HCT116 (cell line): ENCODE results near the gene C2orf80.

Source experiments
- CEBPB ChIP-seq: IDR thresholded peaks from 2 replicates; pipeline ENCODE4 v1.6.1; 2012; ENCODE audit warnings: low read depth
- CTCF ChIP-seq, 3 experiments: fragments of 200-600 bp in 1 of 3; sonication (generic) in 1 of 3; IDR thresholded peaks in 2 of 3; conservative IDR thresholded peaks in 1 of 3; 2 replicates each; pipeline ENCODE4 v1.5.1; 2012 to 2017; ENCODE audit warnings: low read depth in 2 of 3, low read length in 2 of 3, antibody characterized with exemption in 1 of 3, borderline replicate concordance in 1 of 3, control low read depth in 1 of 3, mild to moderate bottlenecking in 1 of 3, mixed read lengths in 1 of 3, mixed run types in 1 of 3, moderate library complexity in 1 of 3; ENCODE audit not compliant: insufficient read depth in 1 of 3
- EZH2 ChIP-seq: fragments of 200-600 bp; sonication (generic); IDR thresholded peaks from 2 replicates; pipeline ENCODE4 v1.6.1; 2017; ENCODE audit warnings: antibody characterized with exemption, mixed run types
- POLR2A ChIP-seq: IDR thresholded peaks from 2 replicates; pipeline ENCODE4 v1.7.0; 2011; ENCODE audit warnings: borderline replicate concordance; ENCODE audit not compliant: insufficient read depth, insufficient read length; ENCODE audit errors: extremely low read depth
- POLR2AphosphoS5 ChIP-seq: IDR thresholded peaks from 2 replicates; pipeline ENCODE4 v1.6.1; 2011; ENCODE audit warnings: mild to moderate bottlenecking, low read depth, low read length, moderate library complexity
- RAD21 ChIP-seq: IDR thresholded peaks from 2 replicates; pipeline ENCODE4 v1.6.1; 2012; ENCODE audit warnings: low read depth, mild to moderate bottlenecking
- SP1 ChIP-seq: IDR thresholded peaks from 2 replicates; pipeline ENCODE4 v1.6.1; 2012; ENCODE audit warnings: low read depth
- TF ChIP-seq, protein P1 (sequence below): IDR thresholded peaks from 2 replicates; pipeline ENCODE4 v1.6.1; 2012; ENCODE audit warnings: low read depth
- TF ChIP-seq, protein P2 (sequence below): IDR thresholded peaks from 2 replicates; pipeline ENCODE4 v1.6.1; 2012

DNA sequence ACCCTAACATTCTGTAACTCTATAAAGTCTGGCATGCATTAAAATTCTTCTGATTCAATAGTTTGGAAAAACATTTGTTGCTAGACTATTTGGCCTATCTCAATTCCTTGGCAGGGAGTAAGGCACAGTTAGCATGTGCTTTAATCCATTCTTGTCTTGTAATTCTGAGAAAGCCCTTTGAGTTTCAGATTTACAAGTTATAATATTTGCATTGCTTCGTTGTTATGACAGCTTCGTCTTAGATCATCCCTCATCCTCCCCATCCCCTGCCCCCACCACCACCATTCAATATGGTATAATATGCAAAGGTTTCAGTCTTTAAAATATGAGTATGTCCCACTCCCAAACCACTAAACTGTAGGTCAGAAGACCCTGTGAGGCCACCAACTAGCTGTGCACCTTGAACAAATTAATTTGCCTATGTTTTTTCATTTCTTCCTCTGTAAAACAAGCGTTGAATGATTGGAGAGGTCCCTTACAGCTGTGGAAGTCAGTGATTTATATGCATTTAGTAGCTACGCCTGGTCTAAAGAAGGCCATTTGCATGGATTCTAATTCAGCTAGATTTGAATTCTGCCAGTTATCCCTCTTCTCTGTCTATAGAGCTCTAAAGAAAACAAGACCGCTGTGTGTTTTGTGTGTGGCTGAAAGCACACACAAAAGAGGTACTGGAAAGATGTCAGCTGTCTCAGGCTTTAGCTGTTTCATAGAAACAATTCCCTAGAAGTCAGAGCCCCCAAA is 591 bp downstream of the C2orf80 start:
- TF ChIP-seq EZH2 (no peak), CTCF (IDR thresholded peaks at IDR 0.05 in 2 of 3, conservative IDR thresholded peaks at IDR 0.05 in 1 of 3; ENCODE audit: borderline replicate concordance in 1 of 3, insufficient read depth in 1 of 3, low read depth in 2 of 3, low read length in 2 of 3) (no peak), POLR2AphosphoS5 (no peak), SP1 (no peak), RAD21 (no peak), CEBPB (no peak), POLR2A (no peak)
- TF ChIP-seq, protein P1, sequence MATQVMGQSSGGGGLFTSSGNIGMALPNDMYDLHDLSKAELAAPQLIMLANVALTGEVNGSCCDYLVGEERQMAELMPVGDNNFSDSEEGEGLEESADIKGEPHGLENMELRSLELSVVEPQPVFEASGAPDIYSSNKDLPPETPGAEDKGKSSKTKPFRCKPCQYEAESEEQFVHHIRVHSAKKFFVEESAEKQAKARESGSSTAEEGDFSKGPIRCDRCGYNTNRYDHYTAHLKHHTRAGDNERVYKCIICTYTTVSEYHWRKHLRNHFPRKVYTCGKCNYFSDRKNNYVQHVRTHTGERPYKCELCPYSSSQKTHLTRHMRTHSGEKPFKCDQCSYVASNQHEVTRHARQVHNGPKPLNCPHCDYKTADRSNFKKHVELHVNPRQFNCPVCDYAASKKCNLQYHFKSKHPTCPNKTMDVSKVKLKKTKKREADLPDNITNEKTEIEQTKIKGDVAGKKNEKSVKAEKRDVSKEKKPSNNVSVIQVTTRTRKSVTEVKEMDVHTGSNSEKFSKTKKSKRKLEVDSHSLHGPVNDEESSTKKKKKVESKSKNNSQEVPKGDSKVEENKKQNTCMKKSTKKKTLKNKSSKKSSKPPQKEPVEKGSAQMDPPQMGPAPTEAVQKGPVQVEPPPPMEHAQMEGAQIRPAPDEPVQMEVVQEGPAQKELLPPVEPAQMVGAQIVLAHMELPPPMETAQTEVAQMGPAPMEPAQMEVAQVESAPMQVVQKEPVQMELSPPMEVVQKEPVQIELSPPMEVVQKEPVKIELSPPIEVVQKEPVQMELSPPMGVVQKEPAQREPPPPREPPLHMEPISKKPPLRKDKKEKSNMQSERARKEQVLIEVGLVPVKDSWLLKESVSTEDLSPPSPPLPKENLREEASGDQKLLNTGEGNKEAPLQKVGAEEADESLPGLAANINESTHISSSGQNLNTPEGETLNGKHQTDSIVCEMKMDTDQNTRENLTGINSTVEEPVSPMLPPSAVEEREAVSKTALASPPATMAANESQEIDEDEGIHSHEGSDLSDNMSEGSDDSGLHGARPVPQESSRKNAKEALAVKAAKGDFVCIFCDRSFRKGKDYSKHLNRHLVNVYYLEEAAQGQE: no peak
- TF ChIP-seq, protein P2, sequence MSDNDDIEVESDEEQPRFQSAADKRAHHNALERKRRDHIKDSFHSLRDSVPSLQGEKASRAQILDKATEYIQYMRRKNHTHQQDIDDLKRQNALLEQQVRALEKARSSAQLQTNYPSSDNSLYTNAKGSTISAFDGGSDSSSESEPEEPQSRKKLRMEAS: no peak
